ENCODE measurements around the gene IFI27L2. TPM values are rescaled to one million over a fixed set of nuclear protein-coding genes. Genes with fewer than 3 reads are reported as not detected.

Gene IFI27L2
- total RNA-seq, 5 donors from 2014 or later (not counting 1 experiment from before 2014, with no cell fraction given), result 18.2 to 37.4 (median 27.7) TPM

DNA sequence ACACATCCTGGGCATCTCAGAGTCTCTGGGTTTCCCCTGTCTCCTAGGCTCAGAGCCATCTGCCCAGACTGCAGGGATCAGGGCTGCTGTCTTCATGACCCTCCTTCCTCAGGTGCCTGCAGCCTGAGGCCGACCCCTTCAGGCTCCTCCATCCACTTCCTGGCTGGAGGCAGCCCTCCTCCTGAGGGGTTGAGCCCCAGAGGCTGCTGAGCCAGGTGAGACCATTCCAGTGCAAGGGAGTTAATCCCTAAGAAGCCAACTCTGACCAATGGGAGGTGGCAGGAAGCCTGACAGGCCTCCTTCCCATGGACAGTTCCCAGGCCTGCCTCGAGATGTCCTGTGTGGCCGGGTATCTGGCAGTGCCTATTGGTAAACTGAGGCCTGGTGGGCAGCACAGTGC is 36.3 kb upstream of the IFI27L2 start:
- WGBS (ENCODE audit: insufficient coverage), result 79% methylated on average over 3 of the region's 3 CpGs
- ChIA-PET POLR2A (no interaction called here), CTCF (interaction anchor here in 1 of 2 donors (0.6 to 1.0 kb wide), 2 partner anchors 14 to 29 kb away, joined by 3 read pairs; no protein-coding TSS in a partner anchor)
- Histone ChIP-seq H3K4me3 (ENCODE audit: control insufficient read depth in 1 of 2, extremely low read depth in 1 of 2, low read length in 1 of 2) (no peak overlapping the region), H3K4me1 (ENCODE audit: control insufficient read depth in 1 of 2, extremely low read depth in 1 of 2, insufficient read depth in 2 of 2, low read length in 2 of 2) (peaks cover 0 to 6% of the 10 kb centered on the region in 2 experiments), H3K9me3 (no peaks in the 10 kb centered on the region), H3K27me3 (replicated peaks in 1 of 2; ENCODE audit: control insufficient read depth in 2 of 2, extremely low read depth in 1 of 2, insufficient read depth in 2 of 2, low read length in 1 of 2) (peaks cover 0 to 10% of the 10 kb centered on the region in 2 experiments), H3K36me3 (ENCODE audit: control insufficient read depth in 2 of 2, extremely low read depth in 1 of 2, insufficient read depth in 1 of 2, low read length in 1 of 2) (no peaks in the 10 kb centered on the region), H3K27ac (ENCODE audit: low read length) (no peak overlapping the region)
- H3K36me3 Mint-ChIP-seq, result no peaks in the 10 kb centered on the region
- ATAC-seq (replicated peaks in 1 of 4) (no peak), DNase-seq (no peak)
- no peaks in the 10 kb centered on the region for H3K27me3 Mint-ChIP-seq
- H3K27ac Mint-ChIP-seq, result no peak overlapping the region
- H3K4me1 Mint-ChIP-seq, result peaks cover 24 to 41% (median 30%) of the 10 kb centered on the region in 3 donors
- H3K9me3 Mint-ChIP-seq, result no peaks in the 10 kb centered on the region
- H3K4me3 Mint-ChIP-seq, result no peak overlapping the region

DNA sequence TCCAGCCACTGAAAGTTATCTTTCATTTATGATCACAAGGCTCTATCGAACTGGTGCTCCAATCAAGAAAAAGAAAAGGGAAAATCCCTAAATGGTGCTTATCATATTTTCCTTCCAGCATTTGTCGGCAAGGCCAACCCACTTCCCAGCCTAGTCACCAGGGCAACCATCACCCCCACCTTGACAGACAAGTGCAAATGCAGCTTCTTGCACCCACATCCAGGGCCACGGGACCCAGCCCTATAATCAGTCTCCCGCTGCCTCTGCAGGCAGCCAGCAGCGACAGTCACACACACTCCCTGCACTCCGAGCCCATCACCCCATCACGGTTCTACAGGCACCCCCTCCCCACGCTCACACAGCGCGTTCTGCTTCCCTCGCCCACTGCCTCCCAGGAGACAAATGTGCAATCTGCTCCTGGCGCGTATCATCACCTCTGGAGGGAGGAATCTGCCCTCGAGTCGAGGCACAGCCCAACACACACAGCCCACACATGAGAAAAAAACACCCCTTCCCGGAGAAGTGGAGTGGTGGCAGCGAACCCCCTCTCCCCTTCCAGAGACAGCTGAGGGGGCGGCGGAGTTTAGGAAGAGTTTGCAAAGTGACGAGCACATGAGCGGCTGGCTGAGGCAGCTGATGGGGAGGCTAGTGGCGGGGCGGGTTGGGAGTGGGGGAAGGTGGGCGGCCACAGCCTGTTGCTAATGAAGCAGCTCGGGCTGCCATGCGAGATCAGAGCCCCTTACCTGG is 35.5 kb upstream of the IFI27L2 start:
- Mint-ChIP-seq H3K36me3 (no peaks in the 10 kb centered on the region), H3K4me3 (no peak overlapping the region), H3K27me3 (no peaks in the 10 kb centered on the region), H3K9me3 (no peaks in the 10 kb centered on the region), H3K27ac (peak overlapping the region in 1 of 2 donors; percentile 52), H3K4me1 (peaks cover 33 to 50% (median 39%) of the 10 kb centered on the region in 3 donors)
- Histone ChIP-seq H3K27ac (ENCODE audit: low read length) (no peak overlapping the region), H3K4me1 (ENCODE audit: control insufficient read depth in 1 of 2, extremely low read depth in 1 of 2, insufficient read depth in 2 of 2, low read length in 2 of 2) (peaks cover 0 to 6% of the 10 kb centered on the region in 2 experiments), H3K4me3 (ENCODE audit: control insufficient read depth in 1 of 2, extremely low read depth in 1 of 2, low read length in 1 of 2) (no peak overlapping the region), H3K27me3 (replicated peaks in 1 of 2; ENCODE audit: control insufficient read depth in 2 of 2, extremely low read depth in 1 of 2, insufficient read depth in 2 of 2, low read length in 1 of 2) (peaks cover 0 to 10% of the 10 kb centered on the region in 2 experiments), H3K36me3 (ENCODE audit: control insufficient read depth in 2 of 2, extremely low read depth in 1 of 2, insufficient read depth in 1 of 2, low read length in 1 of 2) (no peaks in the 10 kb centered on the region), H3K9me3 (no peaks in the 10 kb centered on the region)
- 66% methylated on average over 16 of the region's 26 CpGs for WGBS (ENCODE audit: insufficient coverage)
- ATAC-seq (replicated peaks in 1 of 4) (no peak), DNase-seq (no peak)
- ChIA-PET POLR2A (no interaction called here), CTCF (no interaction called here)

GRCh38 chr14:94163796-94164195 is 34.4 kb upstream of the IFI27L2 start:
- H3K27ac Mint-ChIP-seq, result peak overlapping the region in 1 of 2 donors; percentile 53
- Histone ChIP-seq H3K4me3 (ENCODE audit: control insufficient read depth in 1 of 2, extremely low read depth in 1 of 2, low read length in 1 of 2) (no peak overlapping the region), H3K36me3 (ENCODE audit: control insufficient read depth in 2 of 2, extremely low read depth in 1 of 2, insufficient read depth in 1 of 2, low read length in 1 of 2) (no peaks in the 10 kb centered on the region), H3K27me3 (replicated peaks in 1 of 2; ENCODE audit: control insufficient read depth in 2 of 2, extremely low read depth in 1 of 2, insufficient read depth in 2 of 2, low read length in 1 of 2) (peaks cover 0 to 10% of the 10 kb centered on the region in 2 experiments), H3K27ac (ENCODE audit: low read length) (no peak overlapping the region), H3K4me1 (ENCODE audit: control insufficient read depth in 1 of 2, extremely low read depth in 1 of 2, insufficient read depth in 2 of 2, low read length in 2 of 2) (peaks cover 0 to 9% of the 10 kb centered on the region in 2 experiments), H3K9me3 (no peaks in the 10 kb centered on the region)
- 25% methylated on average over 2 of the region's 5 CpGs for WGBS (ENCODE audit: insufficient coverage)
- peaks cover 40 to 58% (median 47%) of the 10 kb centered on the region in 3 donors for H3K4me1 Mint-ChIP-seq
- no peaks in the 10 kb centered on the region for H3K36me3 Mint-ChIP-seq
- no peaks in the 10 kb centered on the region for H3K9me3 Mint-ChIP-seq
- POLR2A ChIA-PET, result no interaction called here
- ATAC-seq (replicated peaks in 1 of 4) (peak in 2 of 4 experiments; percentile 37 to 41), DNase-seq (no peak)
- CTCF ChIA-PET, result interaction anchor here (0.5 to 1.0 kb wide), 2 partner anchors 27 to 162 kb away, joined by 3 read pairs; no protein-coding TSS in a partner anchor
- H3K4me3 Mint-ChIP-seq, result no peak overlapping the region
- no peaks in the 10 kb centered on the region for H3K27me3 Mint-ChIP-seq

GRCh38 chr14:94162466-94162865 is 33.1 kb upstream of the IFI27L2 start:
- H3K4me1 ChIP-seq (ENCODE audit: control insufficient read depth in 1 of 2, extremely low read depth in 1 of 2, insufficient read depth in 2 of 2, low read length in 2 of 2), result peaks cover 6 to 20% of the 10 kb centered on the region in 2 experiments
- DNase-seq (no peak), ATAC-seq (replicated peaks in 1 of 4) (no peak)
- Mint-ChIP-seq H3K27ac (peak overlapping the region; percentile 86 to 88), H3K27me3 (no peaks in the 10 kb centered on the region), H3K9me3 (no peaks in the 10 kb centered on the region), H3K4me3 (no peak overlapping the region), H3K4me1 (peaks cover 53 to 72% (median 60%) of the 10 kb centered on the region in 3 donors), H3K36me3 (no peaks in the 10 kb centered on the region)
- H3K36me3 ChIP-seq (ENCODE audit: control insufficient read depth in 2 of 2, extremely low read depth in 1 of 2, insufficient read depth in 1 of 2, low read length in 1 of 2), result no peaks in the 10 kb centered on the region
- H3K9me3 ChIP-seq, result no peaks in the 10 kb centered on the region
- H3K27ac ChIP-seq (ENCODE audit: low read length), result peak overlapping the region; percentile 33
- POLR2A ChIA-PET, result no interaction called here
- WGBS (ENCODE audit: insufficient coverage), result 100% methylated on average over 1 of the region's 5 CpGs
- CTCF ChIA-PET, result interaction anchor here in 1 of 2 donors (1.1 to 1.5 kb wide), 3 partner anchors 20 to 30 kb away, joined by 3 to 7 read pairs (median 3); no protein-coding TSS in a partner anchor
- no peak overlapping the region for H3K4me3 ChIP-seq (ENCODE audit: control insufficient read depth in 1 of 2, extremely low read depth in 1 of 2, low read length in 1 of 2)
- H3K27me3 ChIP-seq (replicated peaks in 1 of 2; ENCODE audit: control insufficient read depth in 2 of 2, extremely low read depth in 1 of 2, insufficient read depth in 2 of 2, low read length in 1 of 2), result peaks cover 0 to 10% of the 10 kb centered on the region in 2 experiments

DNA sequence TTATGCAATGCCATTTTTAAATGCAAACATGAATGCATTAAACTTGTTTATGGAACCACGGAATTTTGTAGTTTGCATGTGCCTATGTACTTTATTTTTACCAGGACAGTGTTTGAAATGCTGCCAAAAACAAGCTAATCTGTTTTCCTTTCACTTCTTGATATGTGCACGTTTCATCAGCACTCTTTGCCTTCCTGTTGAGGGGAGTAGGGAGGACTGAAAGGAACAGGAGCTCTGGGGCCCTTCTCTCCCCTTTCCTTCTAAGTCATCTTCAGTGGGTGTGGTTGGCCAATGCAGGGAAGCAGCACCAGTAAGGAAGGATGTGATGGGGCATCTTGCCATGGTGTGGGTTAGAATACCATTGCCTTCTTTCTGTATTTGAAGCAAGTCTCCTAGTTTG is 32.6 kb upstream of the IFI27L2 start:
- no peaks in the 10 kb centered on the region for H3K36me3 ChIP-seq (ENCODE audit: control insufficient read depth in 2 of 2, extremely low read depth in 1 of 2, insufficient read depth in 1 of 2, low read length in 1 of 2)
- no peaks in the 10 kb centered on the region for H3K36me3 Mint-ChIP-seq
- peaks cover 0 to 3% of the 10 kb centered on the region in 2 donors for H3K27me3 Mint-ChIP-seq
- H3K4me3 Mint-ChIP-seq, result no peak overlapping the region
- peak overlapping the region; percentile 86 to 88 for H3K27ac Mint-ChIP-seq
- DNase-seq (no peak), ATAC-seq (replicated peaks in 1 of 4) (no peak)
- ChIA-PET POLR2A (no interaction called here), CTCF (interaction anchor here in 1 of 2 donors (1.1 to 1.5 kb wide), 3 partner anchors 20 to 29 kb away, joined by 3 to 7 read pairs (median 3); no protein-coding TSS in a partner anchor)
- no peaks in the 10 kb centered on the region for H3K9me3 Mint-ChIP-seq
- no CpG with 5 or more reads among the region's 2 CpGs for WGBS (ENCODE audit: insufficient coverage)
- peaks cover 0 to 10% of the 10 kb centered on the region in 2 experiments for H3K27me3 ChIP-seq (replicated peaks in 1 of 2; ENCODE audit: control insufficient read depth in 2 of 2, extremely low read depth in 1 of 2, insufficient read depth in 2 of 2, low read length in 1 of 2)
- peak overlapping the region; percentile 33 for H3K27ac ChIP-seq (ENCODE audit: low read length)
- H3K4me1 Mint-ChIP-seq, result peaks cover 58 to 75% (median 65%) of the 10 kb centered on the region in 3 donors
- no peaks in the 10 kb centered on the region for H3K9me3 ChIP-seq
- no peak overlapping the region for H3K4me3 ChIP-seq (ENCODE audit: control insufficient read depth in 1 of 2, extremely low read depth in 1 of 2, low read length in 1 of 2)
- peaks cover 6 to 20% of the 10 kb centered on the region in 2 experiments for H3K4me1 ChIP-seq (ENCODE audit: control insufficient read depth in 1 of 2, extremely low read depth in 1 of 2, insufficient read depth in 2 of 2, low read length in 2 of 2)

DNA sequence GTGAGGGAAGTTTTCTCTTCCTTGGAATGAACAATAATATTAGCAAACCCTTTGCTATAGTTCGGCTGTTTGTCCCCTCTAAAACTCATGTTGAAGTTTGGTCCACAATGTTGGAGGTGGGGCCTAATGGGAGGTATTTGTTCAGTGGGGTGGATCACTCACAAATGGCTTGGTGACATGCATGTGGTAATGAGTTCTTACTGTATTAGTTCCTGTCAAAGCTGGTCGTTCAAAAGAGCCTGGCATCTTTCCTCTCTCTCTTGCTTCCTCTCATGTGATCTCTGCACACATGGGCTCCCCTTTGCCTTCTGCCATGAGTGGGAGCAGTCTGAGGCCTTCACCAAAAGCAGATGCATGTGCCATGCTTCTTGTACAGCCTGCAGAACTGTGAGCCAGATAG is 31.7 kb upstream of the IFI27L2 start:
- Mint-ChIP-seq H3K27me3 (peaks cover 0 to 5% of the 10 kb centered on the region in 2 donors), H3K27ac (peak overlapping the region; percentile 94 to 98), H3K9me3 (no peaks in the 10 kb centered on the region), H3K36me3 (no peaks in the 10 kb centered on the region), H3K4me1 (peaks cover 58 to 75% (median 66%) of the 10 kb centered on the region in 3 donors), H3K4me3 (peak overlapping the region in 1 of 3 donors; percentile 9)
- H3K4me1 ChIP-seq (ENCODE audit: control insufficient read depth in 1 of 2, extremely low read depth in 1 of 2, insufficient read depth in 2 of 2, low read length in 2 of 2), result peaks cover 6 to 20% of the 10 kb centered on the region in 2 experiments
- H3K9me3 ChIP-seq, result no peaks in the 10 kb centered on the region
- H3K4me3 ChIP-seq (ENCODE audit: control insufficient read depth in 1 of 2, extremely low read depth in 1 of 2, low read length in 1 of 2), result no peak overlapping the region
- ChIA-PET POLR2A (no interaction called here), CTCF (interaction anchor here in 1 of 2 donors (1.5 kb wide), 1 partner anchor 29 kb away, joined by 7 read pairs; no protein-coding TSS in a partner anchor)
- DNase-seq (no peak), ATAC-seq (replicated peaks in 1 of 4) (peak; percentile 33 to 61 (median 38))
- no CpG with 5 or more reads among the region's 2 CpGs for WGBS (ENCODE audit: insufficient coverage)
- peaks cover 0 to 10% of the 10 kb centered on the region in 2 experiments for H3K27me3 ChIP-seq (replicated peaks in 1 of 2; ENCODE audit: control insufficient read depth in 2 of 2, extremely low read depth in 1 of 2, insufficient read depth in 2 of 2, low read length in 1 of 2)
- peak overlapping the region; percentile 9 for H3K27ac ChIP-seq (ENCODE audit: low read length)
- H3K36me3 ChIP-seq (ENCODE audit: control insufficient read depth in 2 of 2, extremely low read depth in 1 of 2, insufficient read depth in 1 of 2, low read length in 1 of 2), result no peaks in the 10 kb centered on the region

Measured in T-cell (primary cell).